H1 (cell line): Measurements from ENCODE around the gene STT3B. TPM values are rescaled to one million over a fixed set of nuclear protein-coding genes. Genes with fewer than 3 reads are reported as not detected.
A peak's percentile ranks its signal among the peaks of the same experiment; 100 is the strongest.

Experiments used
- CTCF ChIA-PET: fragments of 300-600 bp; sonication (Branson Sonifier 250); formaldehyde crosslinking; loops from one replicate; lab custom pipeline; 2021; ENCODE audit not compliant: partially characterized antibody; lab: Charles Lee
- POLR2A ChIA-PET: fragments of 300-600 bp; sonication (Branson Sonifier 250); formaldehyde crosslinking; loops from one replicate; lab custom pipeline; 2021; ENCODE audit warnings: inconsistent platforms; ENCODE audit not compliant: partially characterized antibody; lab: Charles Lee
- DNase-seq, 2 experiments: peaks; one replicate each; pipeline versions ENCODE4 v3.0.0 to v3.0.0-alpha.2; 2010 to 2022; ENCODE audit warnings: low spot score in 2 of 2, low read depth in 1 of 2, mixed read lengths in 1 of 2
- FAIRE-seq: peaks from 2 replicates; lab custom pipeline; 2011; peaks lifted over from hg19 to GRCh38; lab: Jason Lieb, UNC
- H2AFZ ChIP-seq: 2 replicates; pipeline ENCODE4 v1.8.1; 2012; ENCODE audit warnings: low read length, inconsistent platforms
- H2AK5ac ChIP-seq: 2 replicates; pipeline ENCODE4 v1.6.1; 2013; ENCODE audit warnings: low read depth, low read length
- H2BK120ac ChIP-seq: replicated peaks from 2 replicates; pipeline ENCODE3; 2013; ENCODE audit warnings: low read depth, low read length, inconsistent platforms
- H2BK12ac ChIP-seq: 2 replicates; pipeline ENCODE4 v1.6.1; 2013; ENCODE audit warnings: low read depth, low read length
- H2BK15ac ChIP-seq: 2 replicates; pipeline ENCODE4 v1.6.1; 2013; ENCODE audit warnings: low read length
- H2BK20ac ChIP-seq: 2 replicates; pipeline ENCODE4 v1.6.1; 2013; ENCODE audit warnings: low read length
- H2BK5ac ChIP-seq: 2 replicates; pipeline ENCODE4 v1.6.1; 2013; ENCODE audit warnings: low read depth, low read length
- H3K14ac ChIP-seq: 2 replicates; pipeline ENCODE4 v1.6.1; 2013; ENCODE audit warnings: inconsistent platforms; ENCODE audit not compliant: insufficient read length
- H3K18ac ChIP-seq: 2 replicates; pipeline ENCODE4 v1.6.1; 2013; ENCODE audit warnings: low read length; ENCODE audit errors: extremely low read depth
- H3K23ac ChIP-seq: 2 replicates; pipeline ENCODE4 v1.6.1; 2013; ENCODE audit warnings: inconsistent platforms; ENCODE audit not compliant: insufficient read length
- H3K23me2 ChIP-seq: 2 replicates; pipeline ENCODE4 v1.6.1; 2013; ENCODE audit warnings: low read depth, low read length
- H3K27ac ChIP-seq: 2 replicates; pipeline ENCODE4 v1.6.1; 2011; ENCODE audit warnings: low read depth, low read length, inconsistent platforms
- H3K27me3 ChIP-seq, 4 experiments: replicated peaks in 1 of 4; 1 replicate in 1 of 4; 2 replicates in 3 of 4; pipeline versions ENCODE4 v1.6.1 to v1.8.1; 2011 to 2013; ENCODE audit warnings: low read length in 3 of 4, mild to moderate bottlenecking in 3 of 4, inconsistent platforms in 2 of 4, mixed read lengths in 2 of 4, moderate library complexity in 1 of 4; ENCODE audit not compliant: control insufficient read depth in 3 of 4, insufficient read depth in 3 of 4; ENCODE audit errors: extremely low read depth in 1 of 4
- H3K36me3 ChIP-seq, 4 experiments: 2 replicates each; pipeline versions ENCODE4 v1.6.1 to v1.8.1; 2011 to 2013; ENCODE audit warnings: mild to moderate bottlenecking in 4 of 4, low read length in 3 of 4, moderate library complexity in 2 of 4, control low read depth in 1 of 4, inconsistent platforms in 1 of 4; ENCODE audit not compliant: insufficient read depth in 4 of 4, control insufficient read depth in 2 of 4
- H3K4ac ChIP-seq: replicated peaks from 2 replicates; pipeline ENCODE3; 2013; ENCODE audit warnings: low read length, low read depth, mixed read lengths, inconsistent platforms; ENCODE audit not compliant: insufficient read length
- H3K4me1 ChIP-seq, 4 experiments: replicated peaks in 1 of 4; 1 replicate in 1 of 4; 2 replicates in 3 of 4; pipeline versions ENCODE4 v1.6.1 to v1.8.1; 2011 to 2013; ENCODE audit warnings: low read length in 3 of 4, inconsistent platforms in 2 of 4, mixed read lengths in 1 of 4; ENCODE audit not compliant: insufficient read depth in 4 of 4, control insufficient read depth in 3 of 4
- H3K4me2 ChIP-seq, 2 experiments: 2 replicates each; pipeline versions ENCODE4 v1.6.1 to v1.8.1; 2011 to 2013; ENCODE audit warnings: low read depth in 2 of 2, low read length in 2 of 2, control low read depth in 1 of 2, inconsistent platforms in 1 of 2, mild to moderate bottlenecking in 1 of 2; ENCODE audit not compliant: insufficient read depth in 1 of 2
- H3K4me3 ChIP-seq, 4 experiments: fragments of 200-600, 300-600 bp in 1 of 4; sonication (generic), shearing (Covaris generic), sonication (Bioruptor Twin) in 1 of 4; 2 replicates each; pipeline versions ENCODE4 v1.5.1 to v1.8.1; 2011 to 2016; ENCODE audit warnings: low read length in 4 of 4, low read depth in 3 of 4, control low read depth in 2 of 4, inconsistent platforms in 2 of 4, mild to moderate bottlenecking in 2 of 4, mixed read lengths in 1 of 4, moderate library complexity in 1 of 4; ENCODE audit not compliant: insufficient read depth in 2 of 4; ENCODE audit errors: extremely low read depth in 1 of 4
- H3K56ac ChIP-seq: replicated peaks from 2 replicates; pipeline ENCODE3; 2013; ENCODE audit warnings: low read depth, mild to moderate bottlenecking, mixed read lengths, low read length, inconsistent platforms; ENCODE audit not compliant: insufficient read length
- H3K79me1 ChIP-seq: 2 replicates; pipeline ENCODE4 v1.6.1; 2013; ENCODE audit warnings: low read depth, low read length, control low read depth
- H3K79me2 ChIP-seq, 2 experiments: 2 replicates each; pipeline versions ENCODE4 v1.6.1 to v1.8.1; 2012 to 2013; ENCODE audit warnings: low read length in 2 of 2, mild to moderate bottlenecking in 2 of 2, inconsistent platforms in 1 of 2; ENCODE audit not compliant: insufficient read depth in 2 of 2, control insufficient read depth in 1 of 2
- H3K9ac ChIP-seq, 4 experiments: replicated peaks in 1 of 4; 1 replicate in 1 of 4; 2 replicates in 3 of 4; pipeline versions ENCODE4 v1.6.1 to v1.8.1; 2011 to 2013; ENCODE audit warnings: low read depth in 3 of 4, low read length in 3 of 4, control low read depth in 2 of 4, mild to moderate bottlenecking in 2 of 4, moderate library complexity in 2 of 4, inconsistent platforms in 1 of 4; ENCODE audit errors: extremely low read depth in 1 of 4
- H3K9me3 ChIP-seq, 2 experiments: 2 replicates each; pipeline versions ENCODE4 v1.6.1 to v1.8.1; 2012 to 2013; ENCODE audit warnings: mild to moderate bottlenecking in 2 of 2, moderate library complexity in 2 of 2, control low read depth in 1 of 2, inconsistent platforms in 1 of 2, low read depth in 1 of 2, low read length in 1 of 2, mixed read lengths in 1 of 2; ENCODE audit not compliant: insufficient read depth in 2 of 2
- H4K20me1 ChIP-seq, 2 experiments: replicated peaks in 1 of 2; 2 replicates each; pipeline versions ENCODE3 to v1.8.1; 2011 to 2013; ENCODE audit warnings: inconsistent platforms in 2 of 2, low read length in 2 of 2, mild to moderate bottlenecking in 1 of 2; ENCODE audit not compliant: insufficient read depth in 2 of 2, control insufficient read depth in 1 of 2
- H4K5ac ChIP-seq: 2 replicates; pipeline ENCODE4 v1.6.1; 2013; ENCODE audit warnings: low read length, low read depth, mixed read lengths, inconsistent platforms; ENCODE audit not compliant: insufficient read length
- H4K8ac ChIP-seq: 2 replicates; pipeline ENCODE4 v1.8.0; 2013; ENCODE audit warnings: mild to moderate bottlenecking, moderate library complexity, low read length, inconsistent platforms; ENCODE audit not compliant: insufficient read depth; ENCODE audit errors: extremely low read depth
- H4K91ac ChIP-seq: replicated peaks from 2 replicates; pipeline ENCODE3; 2013; ENCODE audit warnings: low read length, mixed read lengths, inconsistent platforms; ENCODE audit not compliant: insufficient read length
- BCL11A ChIP-seq, 2 experiments: IDR thresholded peaks; one replicate each; pipeline ENCODE4 v1.6.1; 2011; ENCODE audit warnings: low read depth in 2 of 2, low read length in 2 of 2, mild to moderate bottlenecking in 2 of 2
- HDAC2 ChIP-seq, 2 experiments: fragments of 300-600 bp in 1 of 2; sonication (generic) in 1 of 2; IDR thresholded peaks; 2 replicates each; pipeline ENCODE4 v1.6.1; 2011 to 2012; ENCODE audit warnings: low read depth in 2 of 2, low read length in 2 of 2, mild to moderate bottlenecking in 2 of 2, moderate library complexity in 2 of 2, borderline replicate concordance in 1 of 2, inconsistent platforms in 1 of 2
- TAF1 ChIP-seq: IDR thresholded peaks from 2 replicates; pipeline ENCODE4 v1.6.1; 2011; ENCODE audit warnings: mild to moderate bottlenecking, low read depth, low read length
- WGBS, 2 experiments: shearing (Covaris generic) in 1 of 2; methylation state at CpG; one replicate each; pipeline versions ENCODE4 v1.1.6 to v1.1.7; 2013 to 2015; ENCODE audit warnings: low lambda C conversion rate in 2 of 2, mixed read lengths in 2 of 2, inconsistent platforms in 1 of 2, low coverage in 1 of 2, missing lambda C conversion rate in 1 of 2; ENCODE audit not compliant: insufficient replicate concordance in 2 of 2, insufficient coverage in 1 of 2, insufficient read length in 1 of 2; ENCODE audit errors: extremely low coverage in 1 of 2, missing lambda C conversion rate in 1 of 2; 5-methylcytosine and 5-hydroxymethylcytosine counted together
- polyA plus RNA-seq, 7 experiments: library from polyadenylated mRNA; depleted of rRNA in 3 of 7; stranded (reverse) in 5 of 7; unstranded in 2 of 7; fragments of >200 nt in 5 of 7; fragments of 200-250 nt in 2 of 7; gene quantifications; 1 replicate in 5 of 7; 2 replicates in 1 of 7; 4 replicates in 1 of 7; pipeline versions ENCODE4 v1.2.1 to v1.2.3, GENCODE V29; 2011 to 2013; ENCODE audit warnings: missing spikeins in 2 of 7, mixed read lengths in 2 of 7
- total RNA-seq: library from RNA; stranded (reverse); fragmentation: NEBNext Ultra II Directional; extraction: Animal tissue kit (Norgen Biotek cat#: 25700); gene quantifications from 2 replicates; pipeline ENCODE4 v1.2.1, GENCODE V29; 2021
- TF ChIP-seq, protein P1 (sequence below): IDR thresholded peaks from 2 replicates; pipeline ENCODE4 v1.6.1; 2011; ENCODE audit warnings: low read length, improper control_type of control experiment
- TF ChIP-seq, protein P2 (sequence below): IDR thresholded peaks from 2 replicates; pipeline ENCODE4 v1.6.1; 2012; ENCODE audit warnings: inconsistent platforms

Gene STT3B
- total and polyA plus RNA-seq, 2 of the 8 experiments (the other 6 are each of a cell fraction or from before 2014, with no cell fraction given) = 43.5 to 134 TPM

- no peaks in the 10 kb centered on the region for H3K27me3 ChIP-seq
- no peak overlapping the region for H2BK12ac ChIP-seq
- H2BK20ac ChIP-seq = no peak overlapping the region
- no peak overlapping the region for H3K18ac ChIP-seq
- no peak overlapping the region for H3K14ac ChIP-seq
- DNase-seq (no peak), FAIRE-seq (no peak)
- no peaks in the 10 kb centered on the region for H3K9me3 ChIP-seq
- H2AFZ ChIP-seq = no peak overlapping the region
- H4K91ac ChIP-seq = no peak overlapping the region
- no peak overlapping the region for H3K4ac ChIP-seq
- H3K79me1 ChIP-seq = no peaks in the 10 kb centered on the region
- no peak overlapping the region for H3K56ac ChIP-seq
- no peak overlapping the region for H2BK15ac ChIP-seq
- H4K20me1 ChIP-seq = no peaks in the 10 kb centered on the region
- H3K79me2 ChIP-seq = no peaks in the 10 kb centered on the region
- no peak overlapping the region for H3K9ac ChIP-seq
- no peak overlapping the region for H2BK120ac ChIP-seq
- no peak overlapping the region for H4K5ac ChIP-seq
- ChIA-PET CTCF (interaction anchor here (0.6 to 1.1 kb wide), 3 partner anchors 70 to 234 kb away, joined by 3 to 4 read pairs (median 4); no protein-coding TSS in a partner anchor), POLR2A (interaction anchor here (2.1 kb wide), 1 partner anchor 15 kb away, joined by 14 read pairs; the partner anchor contains the start of gene STT3B)
- H3K36me3 ChIP-seq = no peaks in the 10 kb centered on the region
- H3K4me3 ChIP-seq = no peak overlapping the region
- H3K23me2 ChIP-seq = no peaks in the 10 kb centered on the region
- H3K4me2 ChIP-seq = no peak overlapping the region
- no peak overlapping the region for H3K23ac ChIP-seq
- WGBS, 2 experiments = 66% methylated on average over 3 of the region's 3 CpGs; no CpG with 5 or more reads in 1 of the 2 experiments
- no peak overlapping the region for H2BK5ac ChIP-seq
- no peaks in the 10 kb centered on the region for H3K4me1 ChIP-seq
- TF ChIP-seq TAF1 (no peak), HDAC2 (IDR thresholded peaks at IDR 0.05; ENCODE audit: borderline replicate concordance in 1 of 2, low read depth in 2 of 2, low read length in 2 of 2) (no peak), BCL11A (IDR thresholded peaks at IDR 0.05; ENCODE audit: low read depth in 2 of 2, low read length in 2 of 2) (no peak)
- TF ChIP-seq, protein P1, sequence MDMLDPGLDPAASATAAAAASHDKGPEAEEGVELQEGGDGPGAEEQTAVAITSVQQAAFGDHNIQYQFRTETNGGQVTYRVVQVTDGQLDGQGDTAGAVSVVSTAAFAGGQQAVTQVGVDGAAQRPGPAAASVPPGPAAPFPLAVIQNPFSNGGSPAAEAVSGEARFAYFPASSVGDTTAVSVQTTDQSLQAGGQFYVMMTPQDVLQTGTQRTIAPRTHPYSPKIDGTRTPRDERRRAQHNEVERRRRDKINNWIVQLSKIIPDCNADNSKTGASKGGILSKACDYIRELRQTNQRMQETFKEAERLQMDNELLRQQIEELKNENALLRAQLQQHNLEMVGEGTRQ = no peak
- TF ChIP-seq, protein P2, sequence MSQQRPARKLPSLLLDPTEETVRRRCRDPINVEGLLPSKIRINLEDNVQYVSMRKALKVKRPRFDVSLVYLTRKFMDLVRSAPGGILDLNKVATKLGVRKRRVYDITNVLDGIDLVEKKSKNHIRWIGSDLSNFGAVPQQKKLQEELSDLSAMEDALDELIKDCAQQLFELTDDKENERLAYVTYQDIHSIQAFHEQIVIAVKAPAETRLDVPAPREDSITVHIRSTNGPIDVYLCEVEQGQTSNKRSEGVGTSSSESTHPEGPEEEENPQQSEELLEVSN = peak; percentile 30; the same call in 1 of the 2 replicates
- no peak overlapping the region for H4K8ac ChIP-seq
- no peak overlapping the region for H2AK5ac ChIP-seq
- H3K27ac ChIP-seq = no peak overlapping the region
Observed at GRCh38 chr3:31516757-31517156, 16.0 kb upstream of the STT3B start.
